ENCODE results near the gene DPEP3.

- TF ChIP-seq CTCF (IDR thresholded peaks at IDR 0.05) (no peak), POLR2A (IDR thresholded peaks at IDR 0.05) (no peak)
Observed at GRCh38 chr16:67990018-67990386, 9.7 kb upstream of the DPEP3 start.

Measured in thyroid gland (tissue), 4 donors.